Fibroblast of pulmonary artery (primary cell): ENCODE data around the gene DHRS3.
A peak's percentile ranks its signal among the peaks of the same experiment; 100 is the strongest.

Experiments
- DNase-seq: peaks from one replicate; pipeline ENCODE4 v3.0.0-alpha.2; 2010; ENCODE audit warnings: low read depth
- H3K4me3 ChIP-seq: replicated peaks from 2 replicates; pipeline ENCODE4 v1.5.1; 2011; ENCODE audit warnings: low read depth, mild to moderate bottlenecking, control low read depth, low read length, moderate library complexity
- CTCF ChIP-seq: IDR thresholded peaks from 2 replicates; pipeline ENCODE4 v1.5.1; 2011; ENCODE audit warnings: mild to moderate bottlenecking, control low read depth, low read length, inconsistent platforms; ENCODE audit errors: missing control alignments

Gene DHRS3

GRCh38 chr1:12518931-12519692, 98.9 kb downstream of the DHRS3 start:
- DNase-seq, result peak; percentile 55
- TF ChIP-seq CTCF, result no peak

More at GRCh38 chr1:12518931-12519692, 98.9 kb downstream of the DHRS3 start:
- no peak overlapping the region for H3K4me3 ChIP-seq
